HG02588 (cell line): Measurements from ENCODE around the gene ARPP19.
"Not testable (repeated sequence)": the region's sequence is repeated elsewhere in the genome, so short reads cannot be mapped to it uniquely, and the experiment has no call there.

Source experiments
- ATAC-seq: cut with Tn5 transposase; IDR thresholded peaks from one replicate; pipeline ENCODE4 v1.9.1; 2021; ENCODE audit warnings: mild to moderate bottlenecking, moderate library complexity; ENCODE audit not compliant: unreplicated experiment

ARPP19 gene

GRCh38 chr15:52551762-52552161, 17.1 kb downstream of the ARPP19 start:
- no peak for ATAC-seq

GRCh38 chr15:52551186-52551585, 17.6 kb downstream of the ARPP19 start:
- ATAC-seq = not testable (repeated sequence)

DNA sequence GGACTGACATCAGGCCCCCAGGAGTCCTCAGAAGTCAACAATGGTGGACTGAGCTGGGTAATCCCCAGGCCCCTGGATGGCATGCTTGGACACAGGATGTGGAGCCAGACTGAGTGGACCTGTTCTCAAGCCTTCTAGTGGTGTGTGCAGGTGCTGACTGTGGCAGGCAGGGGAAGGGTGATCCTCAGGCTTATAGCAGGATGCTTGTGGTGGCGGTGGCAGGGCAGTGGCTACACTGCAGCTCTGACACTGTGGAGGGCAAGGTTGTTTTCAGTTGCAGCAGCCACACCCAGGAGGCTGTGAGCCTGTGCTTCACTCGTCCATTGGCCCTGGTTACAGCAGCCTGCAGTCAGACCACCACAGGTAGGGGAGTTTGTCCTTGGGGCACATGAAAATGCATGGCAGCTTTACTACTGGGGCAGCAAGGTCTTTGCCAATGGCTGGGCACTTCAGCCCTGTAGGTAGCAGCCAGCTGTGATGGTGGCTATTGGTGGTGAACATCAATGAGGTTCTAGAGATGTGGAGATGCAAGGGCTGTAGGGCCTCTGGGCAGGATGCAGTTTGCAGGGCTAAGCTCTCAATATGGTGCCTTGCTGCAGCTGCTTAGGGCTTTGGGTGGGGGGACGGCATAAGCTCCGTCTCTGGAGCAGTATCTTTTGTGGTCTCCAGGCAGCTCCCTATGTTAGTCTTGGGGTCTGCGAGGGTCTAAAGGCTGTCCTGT, 22.6 kb downstream of the ARPP19 start:
- ATAC-seq = no peak

- ATAC-seq = no peak
Measured at GRCh38 chr15:52540374-52541012, 28.3 kb downstream of the ARPP19 start.

- no peak for ATAC-seq
Measured at GRCh38 chr15:52537459-52537858, 31.4 kb downstream of the ARPP19 start.

- no peak for ATAC-seq
Measured at GRCh38 chr15:52532427-52532826, 36.4 kb downstream of the ARPP19 start.

GRCh38 chr15:52529940-52530339, 38.9 kb downstream of the ARPP19 start:
- no peak for ATAC-seq

DNA sequence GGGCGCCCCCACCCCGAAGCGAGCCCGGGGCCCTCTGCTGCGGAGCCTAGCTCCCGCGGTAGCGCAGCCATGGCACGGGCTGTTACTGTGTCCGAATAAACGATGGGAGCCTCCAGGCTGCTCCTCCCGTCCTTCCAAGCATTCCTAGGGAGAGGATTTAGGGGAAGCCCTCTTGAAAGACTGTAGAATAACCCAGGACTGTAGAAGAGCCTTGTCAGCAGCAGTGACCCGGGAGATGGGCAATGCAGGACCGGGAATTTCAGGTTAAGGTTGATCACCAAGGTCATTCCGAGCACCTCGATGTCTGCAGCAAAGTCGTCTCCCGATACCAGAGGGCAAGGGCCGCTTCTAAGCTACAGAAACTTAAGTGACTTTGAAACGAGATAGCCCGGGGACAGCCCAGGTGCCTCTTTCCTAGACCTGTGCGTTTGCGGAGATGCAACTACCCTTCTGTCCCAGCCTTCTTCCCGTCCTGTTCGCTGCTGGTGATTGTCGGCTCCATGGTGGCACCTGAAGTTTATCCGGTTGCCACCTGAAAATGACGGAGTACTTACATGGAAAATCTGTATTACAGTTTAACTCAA, 39.4 kb downstream of the ARPP19 start:
- ATAC-seq = no peak

- ATAC-seq = peak; percentile 83
Measured at GRCh38 chr15:52528564-52529340, 40.1 kb downstream of the ARPP19 start, which contains the start of gene MYO5A. Gene MYO5A (minus strand): TSS chr15:52528880. CDS start chr15:52528806, 74 bp downstream.

GRCh38 chr15:52527911-52528563, 40.8 kb downstream of the ARPP19 start:
- no peak for ATAC-seq

GRCh38 chr15:52527196-52527910, 41.5 kb downstream of the ARPP19 start:
- no peak for ATAC-seq

- no peak for ATAC-seq
Measured at GRCh38 chr15:52524223-52525136, 44.4 kb downstream of the ARPP19 start.

DNA sequence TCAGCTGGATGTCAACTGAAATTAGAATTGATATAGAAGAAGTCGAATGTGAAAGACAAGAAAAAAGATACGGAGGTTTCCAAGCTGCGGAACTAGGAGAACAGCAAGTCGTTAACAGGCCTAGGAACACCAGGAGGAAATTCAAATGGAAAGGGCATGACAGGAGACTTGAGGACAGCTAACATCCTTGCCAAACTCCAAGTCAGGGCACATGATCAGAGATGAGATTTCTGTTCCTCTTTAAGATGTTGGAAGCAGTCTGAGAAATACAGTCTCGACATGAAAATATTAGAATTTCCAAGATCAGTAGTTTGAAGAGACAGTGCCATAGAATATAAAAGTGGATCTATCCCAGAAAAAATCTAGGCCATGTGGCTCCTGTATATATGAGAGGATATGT, 45.2 kb downstream of the ARPP19 start:
- ATAC-seq = no peak

DNA sequence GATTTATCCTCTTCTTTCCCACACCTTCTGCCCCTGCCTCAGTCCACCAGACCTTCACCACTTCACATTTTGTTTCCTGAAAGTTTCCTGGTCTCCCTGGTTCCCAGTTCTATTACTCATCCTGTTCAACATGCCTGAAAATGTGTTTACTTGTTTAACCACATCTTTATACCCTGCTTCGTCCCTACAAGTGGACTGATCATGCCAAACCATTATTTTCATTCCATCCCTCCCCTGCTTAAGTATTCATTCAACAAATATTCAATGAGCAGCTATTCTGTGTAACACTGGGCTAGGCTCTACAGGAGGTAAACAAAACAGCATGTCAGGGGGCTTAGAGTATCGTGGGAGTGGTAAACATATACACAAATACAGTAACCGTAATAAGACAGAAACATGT, 45.6 kb downstream of the ARPP19 start:
- ATAC-seq = no peak

- no peak for ATAC-seq
Measured at GRCh38 chr15:52521682-52522081, 47.1 kb downstream of the ARPP19 start.

DNA sequence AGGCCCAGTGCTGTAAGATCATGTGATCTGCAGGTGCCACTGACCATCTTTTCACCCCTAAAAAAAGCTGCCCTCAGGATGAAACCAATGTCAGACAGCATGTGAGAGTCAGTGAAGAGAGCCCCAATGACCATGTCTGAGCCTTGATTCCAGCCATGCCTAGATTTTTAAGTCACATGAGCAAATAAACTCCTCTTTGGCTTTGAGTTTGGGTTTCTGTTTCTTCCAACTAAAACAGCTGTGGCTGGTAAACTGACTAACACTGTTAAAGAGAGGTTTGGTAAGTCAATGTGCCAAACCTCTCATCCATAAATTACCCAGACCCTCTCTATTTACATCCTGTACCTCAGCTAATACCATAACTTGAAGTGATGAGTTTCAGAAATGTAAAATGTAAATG, 48.4 kb downstream of the ARPP19 start:
- ATAC-seq = no peak

DNA sequence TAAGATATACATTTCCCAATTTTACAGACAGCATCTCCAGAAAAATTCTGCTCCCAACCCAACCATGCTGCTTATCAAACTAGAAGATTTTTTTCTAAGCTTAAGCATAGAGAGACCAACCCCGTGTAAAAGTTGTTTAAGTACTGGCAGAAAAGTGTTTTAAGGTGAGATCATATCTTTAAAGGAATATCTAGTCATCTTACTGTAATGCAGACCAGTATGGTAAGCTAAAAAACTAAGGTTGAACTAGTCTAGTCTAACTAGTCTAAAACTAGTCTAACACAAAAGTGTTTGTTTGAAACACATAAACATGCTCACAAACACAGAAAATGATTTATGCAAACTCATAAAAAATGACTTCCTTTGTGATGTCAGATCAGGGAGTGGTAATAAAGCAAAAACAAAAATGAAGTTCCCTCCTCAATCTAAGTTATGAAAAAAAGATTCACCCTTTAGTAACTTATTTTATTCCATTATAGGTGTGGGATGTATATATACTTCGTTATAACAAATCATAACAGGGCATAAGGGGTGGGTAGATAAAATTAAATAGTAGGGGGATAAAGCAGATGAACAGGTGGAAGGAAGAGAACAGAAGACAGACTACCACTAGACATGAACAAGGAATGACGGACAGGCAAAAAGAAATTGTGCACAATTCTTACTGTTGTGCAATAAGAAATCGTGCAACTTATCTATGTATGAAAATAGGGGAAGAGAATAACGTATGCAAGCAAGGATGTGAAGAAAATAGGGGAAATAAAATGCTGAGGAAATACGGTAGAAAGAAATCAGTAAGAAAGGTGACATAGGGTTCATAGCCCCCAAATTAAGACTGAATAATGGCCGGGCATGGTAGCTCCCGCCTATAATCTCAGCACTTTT, 50.1 kb downstream of the ARPP19 start:
- no peak for ATAC-seq

GRCh38 chr15:52517014-52517413, 51.8 kb downstream of the ARPP19 start:
- no peak for ATAC-seq
